Neuronal stem cell (in vitro differentiated cells): ENCODE data around the gene SCAND1.
"Not testable (repeated sequence)": the region's sequence is repeated elsewhere in the genome, so short reads cannot be mapped to it uniquely, and the experiment has no call there.

Source experiments
- DNase-seq: peaks from one replicate; pipeline ENCODE4 v3.0.0-alpha.2; 2013; ENCODE audit warnings: low spot score
- H2AFZ ChIP-seq: one replicate; pipeline ENCODE4 v1.6.1; 2013; ENCODE audit warnings: mild to moderate bottlenecking, low read length, inconsistent platforms
- H2AK5ac ChIP-seq: 2 replicates; pipeline ENCODE4 v1.6.1; 2013; ENCODE audit warnings: low read depth, mild to moderate bottlenecking, inconsistent platforms, low read length, moderate library complexity, mixed read lengths
- H2BK120ac ChIP-seq: 2 replicates; pipeline ENCODE4 v1.6.1; 2013; ENCODE audit warnings: low read depth, mild to moderate bottlenecking, inconsistent platforms, low read length, moderate library complexity, mixed read lengths
- H2BK12ac ChIP-seq: one replicate; pipeline ENCODE4 v1.6.1; 2013; ENCODE audit warnings: low read length, inconsistent platforms
- H2BK15ac ChIP-seq: 2 replicates; pipeline ENCODE4 v1.6.1; 2013; ENCODE audit warnings: mild to moderate bottlenecking, low read length, inconsistent platforms, mixed read lengths
- H2BK5ac ChIP-seq: one replicate; pipeline ENCODE4 v1.6.1; 2013; ENCODE audit warnings: inconsistent platforms, mild to moderate bottlenecking, low read length, moderate library complexity
- H3K14ac ChIP-seq: one replicate; pipeline ENCODE4 v1.6.1; 2013; ENCODE audit warnings: low read length, inconsistent platforms
- H3K18ac ChIP-seq: 2 replicates; pipeline ENCODE4 v1.6.1; 2013; ENCODE audit warnings: low read length, inconsistent platforms
- H3K23ac ChIP-seq: 2 replicates; pipeline ENCODE4 v1.6.1; 2013; ENCODE audit warnings: low read depth, mild to moderate bottlenecking, mixed read lengths, low read length, inconsistent platforms; ENCODE audit not compliant: poor library complexity
- H3K27ac ChIP-seq: replicated peaks from 3 replicates; pipeline ENCODE4 v1.5.1; 2013; ENCODE audit warnings: low read length, inconsistent platforms
- H3K27me3 ChIP-seq, 3 experiments: 2 replicates each; pipeline ENCODE4 v1.6.1; 2013; ENCODE audit warnings: low read length in 3 of 3, mild to moderate bottlenecking in 2 of 3, inconsistent platforms in 1 of 3, low read depth in 1 of 3, mixed read lengths in 1 of 3, moderate library complexity in 1 of 3; ENCODE audit not compliant: control insufficient read depth in 3 of 3, insufficient read depth in 3 of 3
- H3K36me3 ChIP-seq, 2 donors: replicated peaks in 1 of 2; 2 replicates each; pipeline ENCODE4 v1.6.1; 2013; ENCODE audit warnings: low read length in 2 of 2; ENCODE audit not compliant: control insufficient read depth in 2 of 2, insufficient read depth in 2 of 2
- H3K4ac ChIP-seq: 2 replicates; pipeline ENCODE4 v1.6.1; 2013; ENCODE audit warnings: inconsistent platforms, mild to moderate bottlenecking, low read length, moderate library complexity
- H3K4me1 ChIP-seq, 2 donors: 1 replicate in 1 of 2; 2 replicates in 1 of 2; pipeline ENCODE4 v1.6.1; 2013; ENCODE audit warnings: low read length in 2 of 2, low read depth in 1 of 2; ENCODE audit not compliant: control insufficient read depth in 2 of 2, insufficient read depth in 1 of 2
- H3K4me2 ChIP-seq: one replicate; pipeline ENCODE4 v1.6.1; 2013; ENCODE audit warnings: mild to moderate bottlenecking, low read length, inconsistent platforms; ENCODE audit not compliant: insufficient read depth, poor library complexity, severe bottlenecking
- H3K4me3 ChIP-seq, 2 donors: 2 replicates each; pipeline ENCODE4 v1.5.1; 2013; ENCODE audit warnings: low read length in 2 of 2, mild to moderate bottlenecking in 2 of 2, inconsistent platforms in 1 of 2, moderate library complexity in 1 of 2
- H3K79me1 ChIP-seq: one replicate; pipeline ENCODE4 v1.6.1; 2013; ENCODE audit warnings: low read depth, mild to moderate bottlenecking, inconsistent platforms, low read length, moderate library complexity
- H3K9ac ChIP-seq: one replicate; pipeline ENCODE4 v1.6.1; 2013; ENCODE audit warnings: mild to moderate bottlenecking, low read depth, low read length, inconsistent platforms; ENCODE audit not compliant: poor library complexity
- H3K9me3 ChIP-seq, 2 donors: replicated peaks in 1 of 2; 2 replicates each; pipeline versions ENCODE3 to v1.6.1; 2013; ENCODE audit warnings: low read length in 2 of 2, mild to moderate bottlenecking in 2 of 2, inconsistent platforms in 1 of 2, low read depth in 1 of 2, mixed read lengths in 1 of 2, moderate library complexity in 1 of 2; ENCODE audit not compliant: control insufficient read depth in 2 of 2, insufficient read depth in 1 of 2
- H4K8ac ChIP-seq: one replicate; pipeline ENCODE4 v1.6.1; 2013; ENCODE audit warnings: low read depth, mild to moderate bottlenecking, inconsistent platforms, low read length, moderate library complexity
- H4K91ac ChIP-seq: one replicate; pipeline ENCODE4 v1.6.1; 2013; ENCODE audit warnings: low read length, low read depth, mild to moderate bottlenecking, inconsistent platforms; ENCODE audit not compliant: poor library complexity
- WGBS, 2 donors: extraction: QIAGEN DNeasy Blood & Tissue Kit; methylation state at CpG; one replicate each; pipeline ENCODE4 v1.1.7; 2013; ENCODE audit warnings: missing lambda C conversion rate in 2 of 2, mixed read lengths in 1 of 2; ENCODE audit not compliant: insufficient read length in 2 of 2, insufficient replicate concordance in 1 of 2; ENCODE audit errors: extremely low coverage in 2 of 2; 5-methylcytosine and 5-hydroxymethylcytosine counted together

SCAND1 gene

DNA sequence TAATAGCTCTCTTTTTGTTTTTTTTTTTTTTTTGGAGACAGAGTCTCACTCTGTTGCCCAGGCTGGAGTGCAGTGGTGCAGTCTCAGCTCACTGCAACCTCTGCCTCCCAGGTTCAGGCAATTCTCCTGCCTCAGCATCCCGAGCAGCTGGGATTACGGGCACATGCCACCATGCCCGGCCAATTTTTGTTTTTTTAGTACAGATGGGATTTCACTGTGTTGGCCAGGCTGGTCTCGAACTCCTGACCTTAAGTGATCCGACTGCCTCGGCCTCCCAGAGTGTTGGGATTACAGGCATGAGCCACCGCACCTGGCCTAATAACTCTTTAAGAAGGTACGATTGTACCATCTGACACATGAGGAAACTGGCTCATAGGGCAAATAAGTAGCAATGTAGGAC is 42.2 kb upstream of the SCAND1 start:
- not testable (repeated sequence) for H2BK12ac ChIP-seq, H2BK5ac ChIP-seq, H2BK15ac ChIP-seq, DNase-seq, H3K36me3 ChIP-seq, H3K9ac ChIP-seq, H3K4me1 ChIP-seq, H4K8ac ChIP-seq, H2AFZ ChIP-seq, H3K9me3 ChIP-seq, H4K91ac ChIP-seq, H3K14ac ChIP-seq, H3K4me3 ChIP-seq, H3K4ac ChIP-seq, H2AK5ac ChIP-seq, H3K27me3 ChIP-seq, H2BK120ac ChIP-seq, H3K23ac ChIP-seq, H3K18ac ChIP-seq, H3K79me1 ChIP-seq, H3K4me2 ChIP-seq, H3K27ac ChIP-seq
- WGBS, 2 donors = no CpG with 5 or more reads among the region's 8 CpGs

DNA sequence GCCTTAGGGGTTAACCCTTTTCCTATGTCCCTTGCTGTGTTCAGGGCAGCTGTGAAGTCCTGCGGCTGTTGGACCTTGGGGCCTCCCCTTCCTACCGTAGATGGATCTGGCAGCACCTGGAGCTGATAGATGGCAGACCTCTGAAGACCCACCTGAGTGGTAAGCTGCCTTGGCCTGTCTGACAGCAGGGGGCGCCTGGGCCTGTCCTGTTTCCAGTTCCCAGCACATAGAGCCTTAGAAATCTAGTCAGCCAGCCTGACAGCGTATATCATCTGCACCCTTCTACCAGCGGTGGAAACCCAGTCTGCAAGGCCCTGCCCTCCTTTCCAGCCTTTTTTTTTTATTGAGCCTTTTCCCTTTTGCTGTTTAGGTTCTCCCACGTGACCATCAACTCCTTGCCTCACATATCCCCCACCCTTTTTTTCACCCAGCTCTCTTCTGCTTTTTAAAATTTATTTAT is 40.7 kb upstream of the SCAND1 start:
- no CpG with 5 or more reads among the region's 6 CpGs for WGBS, 2 donors
- H2BK12ac ChIP-seq = no peak overlapping the region
- H3K79me1 ChIP-seq = no peaks in the 10 kb centered on the region
- no peak overlapping the region for H3K4me3 ChIP-seq
- no peak overlapping the region for H2BK120ac ChIP-seq
- no peak overlapping the region for H2AK5ac ChIP-seq
- H2BK5ac ChIP-seq = no peak overlapping the region
- H3K27me3 ChIP-seq = no peaks in the 10 kb centered on the region
- DNase-seq = peak; percentile 77
- H3K14ac ChIP-seq = no peak overlapping the region
- H3K4me1 ChIP-seq = peaks cover 0 to 3% of the 10 kb centered on the region in 2 donors
- H3K4ac ChIP-seq = no peak overlapping the region
- no peaks in the 10 kb centered on the region for H3K36me3 ChIP-seq
- H3K9ac ChIP-seq = no peak overlapping the region
- H3K4me2 ChIP-seq = no peak overlapping the region
- H3K23ac ChIP-seq = no peak overlapping the region
- no peak overlapping the region for H3K27ac ChIP-seq
- no peaks in the 10 kb centered on the region for H3K9me3 ChIP-seq
- H3K18ac ChIP-seq = no peak overlapping the region
- H2AFZ ChIP-seq = peak overlapping the region; percentile 45
- no peak overlapping the region for H4K91ac ChIP-seq
- H2BK15ac ChIP-seq = no peak overlapping the region
- no peak overlapping the region for H4K8ac ChIP-seq

DNA sequence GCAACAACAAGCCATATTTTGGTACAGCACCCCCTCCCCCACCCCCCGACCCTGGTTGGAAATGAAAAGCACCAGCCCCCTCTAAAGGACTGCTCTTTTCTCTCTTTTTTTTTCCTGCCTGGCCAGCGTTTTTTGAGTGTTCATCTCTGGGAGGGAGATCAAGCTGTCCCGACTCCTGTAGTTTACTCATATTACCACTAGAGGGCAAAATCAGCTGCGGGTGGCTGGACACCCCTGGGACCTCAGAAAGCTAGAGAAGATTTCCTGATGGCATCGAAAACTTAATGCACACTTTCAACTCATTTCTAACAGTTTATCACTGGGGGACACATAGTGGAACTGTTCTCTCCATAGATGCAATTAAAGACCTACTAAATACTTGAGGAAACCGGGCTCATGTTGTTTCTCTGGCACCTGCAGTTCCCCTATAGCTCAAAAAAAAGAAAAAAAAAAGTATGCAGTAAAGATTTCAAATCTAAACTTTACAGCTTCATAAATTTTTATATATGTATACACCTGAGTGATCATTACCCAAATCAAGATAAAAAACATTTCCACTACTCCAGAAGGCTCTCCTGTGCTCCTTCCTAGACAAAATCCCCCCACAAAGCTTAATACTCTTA is 38.5 kb upstream of the SCAND1 start:
- Histone ChIP-seq H3K4ac (no peak overlapping the region), H3K4me2 (no peak overlapping the region), H2BK5ac (no peak overlapping the region), H3K79me1 (no peaks in the 10 kb centered on the region), H3K27ac (no peak overlapping the region), H3K14ac (no peak overlapping the region), H2AFZ (peak overlapping the region; percentile 36), H3K36me3 (no peaks in the 10 kb centered on the region), H3K27me3 (no peaks in the 10 kb centered on the region), H3K9me3 (no peaks in the 10 kb centered on the region), H3K9ac (no peak overlapping the region), H3K4me1 (peaks cover 0 to 3% of the 10 kb centered on the region in 2 donors), H2AK5ac (no peak overlapping the region), H3K4me3 (no peak overlapping the region), H3K18ac (no peak overlapping the region), H2BK12ac (no peak overlapping the region), H2BK15ac (no peak overlapping the region), H3K23ac (no peak overlapping the region), H2BK120ac (no peak overlapping the region), H4K8ac (no peak overlapping the region), H4K91ac (no peak overlapping the region)
- peak; percentile 62 for DNase-seq
- no CpG with 5 or more reads among the region's 6 CpGs for WGBS, 2 donors

DNA sequence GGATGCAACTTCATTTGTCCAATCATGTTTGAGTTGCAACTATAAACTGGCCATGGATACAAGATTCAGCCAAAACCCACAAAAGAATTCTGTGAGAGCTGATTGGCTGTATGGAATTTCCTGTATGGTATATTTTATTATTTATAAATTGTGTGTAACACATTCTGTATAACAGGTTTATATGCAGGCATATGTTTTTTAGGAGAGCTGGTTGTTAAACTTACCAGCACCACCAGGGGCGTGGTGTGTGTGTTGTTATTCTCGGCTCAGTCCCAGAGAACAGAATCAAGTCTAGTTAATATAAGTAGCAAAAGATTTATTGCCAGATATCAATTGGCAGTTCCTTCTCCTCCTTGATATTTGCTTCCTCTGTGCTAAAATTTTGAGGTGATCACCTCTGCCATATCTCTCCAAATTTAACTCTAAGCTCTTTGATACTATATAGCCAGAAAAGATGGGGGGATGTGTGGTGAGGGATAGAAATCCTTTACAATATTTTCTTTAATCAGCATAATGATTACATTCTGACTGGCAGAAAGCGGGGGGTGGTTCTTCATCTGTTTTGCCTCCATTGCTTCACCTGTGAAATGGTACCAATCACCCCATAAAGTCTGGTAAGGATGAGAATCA is 37.0 kb upstream of the SCAND1 start:
- Histone ChIP-seq H2BK120ac (no peak overlapping the region), H3K9me3 (no peaks in the 10 kb centered on the region), H2AK5ac (no peak overlapping the region), H3K9ac (no peak overlapping the region), H2BK12ac (no peak overlapping the region), H3K18ac (no peak overlapping the region), H3K79me1 (no peaks in the 10 kb centered on the region), H3K4me1 (peaks cover 0 to 3% of the 10 kb centered on the region in 2 donors), H4K8ac (no peak overlapping the region), H3K14ac (no peak overlapping the region), H2BK5ac (no peak overlapping the region), H3K27me3 (no peaks in the 10 kb centered on the region), H2AFZ (peak overlapping the region; percentile 40), H3K4ac (no peak overlapping the region), H3K4me3 (no peak overlapping the region), H4K91ac (no peak overlapping the region), H3K4me2 (no peak overlapping the region), H2BK15ac (no peak overlapping the region), H3K27ac (no peak overlapping the region), H3K36me3 (no peaks in the 10 kb centered on the region), H3K23ac (no peak overlapping the region)
- no CpG with 5 or more reads among the region's 3 CpGs for WGBS, 2 donors
- no peak for DNase-seq
